ENCODE measurements around the gene MAN1B1. TPM values are rescaled to one million over a fixed set of nuclear protein-coding genes. Genes with fewer than 3 reads are reported as not detected.

The MAN1B1 gene
- polyA plus RNA-seq, 1 donor (not counting 4 experiments of a cell fraction or from before 2014, with no cell fraction given), result 34.3 TPM

DNA sequence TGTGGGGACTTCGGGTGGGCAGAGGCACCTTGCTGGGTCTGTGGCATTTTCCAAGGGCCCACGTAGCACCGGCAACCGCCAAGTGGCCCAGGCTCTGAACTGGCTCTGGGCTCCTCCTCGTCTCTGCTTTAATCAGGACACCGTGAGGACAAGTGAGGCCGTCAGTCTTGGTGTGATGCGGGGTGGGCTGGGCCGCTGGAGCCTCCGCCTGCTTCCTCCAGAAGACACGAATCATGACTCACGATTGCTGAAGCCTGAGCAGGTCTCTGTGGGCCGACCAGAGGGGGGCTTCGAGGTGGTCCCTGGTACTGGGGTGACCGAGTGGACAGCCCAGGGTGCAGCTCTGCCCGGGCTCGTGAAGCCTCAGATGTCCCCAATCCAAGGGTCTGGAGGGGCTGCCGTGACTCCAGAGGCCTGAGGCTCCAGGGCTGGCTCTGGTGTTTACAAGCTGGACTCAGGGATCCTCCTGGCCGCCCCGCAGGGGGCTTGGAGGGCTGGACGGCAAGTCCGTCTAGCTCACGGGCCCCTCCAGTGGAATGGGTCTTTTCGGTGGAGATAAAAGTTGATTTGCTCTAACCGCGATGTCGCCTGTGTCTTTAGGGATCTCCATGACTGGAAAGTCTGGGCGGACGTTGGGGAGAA is 21.9 kb downstream of the MAN1B1 start:
- H3K9ac ChIP-seq (ENCODE audit: control insufficient read depth, extremely low read depth, insufficient read depth, low read length), result no peak overlapping the region
- no peak overlapping the region for H3K4me2 ChIP-seq (ENCODE audit: control insufficient read depth, extremely low read depth, insufficient read depth, low read depth, low read length)
- H2AFZ ChIP-seq (ENCODE audit: control insufficient read depth, low read length), result no peak overlapping the region
- no peaks in the 10 kb centered on the region for H3K4me1 ChIP-seq (ENCODE audit: control insufficient read depth, extremely low read depth, insufficient read depth, low read length)
- TF ChIP-seq, protein P1, sequence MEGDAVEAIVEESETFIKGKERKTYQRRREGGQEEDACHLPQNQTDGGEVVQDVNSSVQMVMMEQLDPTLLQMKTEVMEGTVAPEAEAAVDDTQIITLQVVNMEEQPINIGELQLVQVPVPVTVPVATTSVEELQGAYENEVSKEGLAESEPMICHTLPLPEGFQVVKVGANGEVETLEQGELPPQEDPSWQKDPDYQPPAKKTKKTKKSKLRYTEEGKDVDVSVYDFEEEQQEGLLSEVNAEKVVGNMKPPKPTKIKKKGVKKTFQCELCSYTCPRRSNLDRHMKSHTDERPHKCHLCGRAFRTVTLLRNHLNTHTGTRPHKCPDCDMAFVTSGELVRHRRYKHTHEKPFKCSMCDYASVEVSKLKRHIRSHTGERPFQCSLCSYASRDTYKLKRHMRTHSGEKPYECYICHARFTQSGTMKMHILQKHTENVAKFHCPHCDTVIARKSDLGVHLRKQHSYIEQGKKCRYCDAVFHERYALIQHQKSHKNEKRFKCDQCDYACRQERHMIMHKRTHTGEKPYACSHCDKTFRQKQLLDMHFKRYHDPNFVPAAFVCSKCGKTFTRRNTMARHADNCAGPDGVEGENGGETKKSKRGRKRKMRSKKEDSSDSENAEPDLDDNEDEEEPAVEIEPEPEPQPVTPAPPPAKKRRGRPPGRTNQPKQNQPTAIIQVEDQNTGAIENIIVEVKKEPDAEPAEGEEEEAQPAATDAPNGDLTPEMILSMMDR (optimal IDR thresholded peaks at IDR 0.05 in 1 of 3, IDR thresholded peaks at IDR 0.05 in 1 of 3, conservative IDR thresholded peaks at IDR 0.05 in 1 of 3; ENCODE audit: extremely low read depth in 1 of 3, insufficient read depth in 2 of 3, low read length in 3 of 3), result no peak
- no peak for TF ChIP-seq EZH2 (IDR thresholded peaks at IDR 0.05; ENCODE audit: low read length)
- dilution Hi-C loops (cut with MboI; ENCODE audit: extremely low pct_ligation_motif_present, low sequenced_read_pairs), result no loop called here
- H3K4me3 ChIP-seq (ENCODE audit: control insufficient read depth in 2 of 3, extremely low read depth in 1 of 3, insufficient read depth in 2 of 3, low read depth in 1 of 3, low read length in 3 of 3), result no peak overlapping the region
- peaks cover 6 to 12% of the 10 kb centered on the region in 2 experiments for H3K36me3 ChIP-seq (ENCODE audit: control insufficient read depth in 2 of 2, extremely low read depth in 1 of 2, insufficient read depth in 2 of 2, low read length in 2 of 2)
- no peaks in the 10 kb centered on the region for H3K9me1 ChIP-seq (ENCODE audit: control insufficient read depth, extremely low read depth, insufficient read depth, low read length)
- H3K27ac ChIP-seq (ENCODE audit: control insufficient read depth, insufficient read depth, low read length), result no peak overlapping the region
- H3K27me3 ChIP-seq (ENCODE audit: control insufficient read depth, extremely low read depth, insufficient read depth, low read length), result no peaks in the 10 kb centered on the region
- DNase-seq (ENCODE audit: low read depth, low spot score) (no peak), FAIRE-seq (no peak)
- H3K9me3 ChIP-seq (ENCODE audit: control insufficient read depth, low read depth, low read length), result no peaks in the 10 kb centered on the region
- no peaks in the 10 kb centered on the region for H3K79me2 ChIP-seq (ENCODE audit: control insufficient read depth, insufficient read depth, low read length)
- no peaks in the 10 kb centered on the region for H4K20me1 ChIP-seq (ENCODE audit: control insufficient read depth, extremely low read depth, insufficient read depth, low read length)

DNA sequence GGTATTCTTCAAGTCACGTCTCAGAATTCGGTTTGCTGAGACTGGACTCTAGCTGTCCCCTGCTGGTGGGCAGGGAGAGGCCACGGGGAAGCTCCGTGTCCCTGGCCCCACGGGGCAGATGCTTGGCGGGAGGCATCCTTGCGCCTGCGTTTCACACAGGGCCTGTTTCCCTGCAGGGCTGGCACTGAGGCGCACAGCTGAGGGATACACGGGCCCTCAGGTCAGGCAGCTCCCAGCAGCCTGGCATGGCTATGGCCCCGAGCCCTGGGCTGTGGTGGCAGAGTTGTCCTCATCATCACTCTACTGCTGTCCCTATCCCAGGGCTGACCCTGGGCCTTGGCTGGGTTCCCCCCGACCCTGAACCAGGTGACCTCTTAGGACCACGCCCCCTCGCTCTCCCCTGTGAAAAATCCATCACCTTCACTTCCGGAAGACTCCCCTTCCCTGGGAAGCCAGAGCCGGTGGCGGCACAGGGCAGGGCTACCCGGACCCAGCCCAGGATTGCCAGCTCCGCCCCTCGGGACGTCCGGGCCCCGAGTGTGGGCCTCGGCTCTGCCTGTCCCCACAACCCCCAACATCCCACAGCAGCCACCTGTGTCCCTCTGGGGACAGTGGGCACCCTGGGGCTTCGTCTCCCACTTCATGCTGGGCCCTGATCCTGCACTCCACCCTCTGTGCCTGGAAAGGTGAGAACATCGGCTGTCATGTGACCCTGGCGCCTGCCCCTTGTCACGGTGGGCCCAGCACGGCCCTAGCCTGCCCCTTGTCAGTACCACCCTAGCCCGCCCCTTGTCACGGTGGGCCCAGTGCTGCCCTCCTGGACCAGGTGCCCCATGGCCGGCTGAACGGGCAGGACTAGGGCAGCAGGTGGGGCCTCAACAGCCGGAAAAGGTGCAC is 22.7 kb downstream of the MAN1B1 start:
- FAIRE-seq (no peak), DNase-seq (ENCODE audit: low read depth, low spot score) (no peak)
- dilution Hi-C loops (cut with MboI; ENCODE audit: extremely low pct_ligation_motif_present, low sequenced_read_pairs), result no loop called here
- H3K79me2 ChIP-seq (ENCODE audit: control insufficient read depth, insufficient read depth, low read length), result no peaks in the 10 kb centered on the region
- H3K27ac ChIP-seq (ENCODE audit: control insufficient read depth, insufficient read depth, low read length), result no peak overlapping the region
- H3K4me2 ChIP-seq (ENCODE audit: control insufficient read depth, extremely low read depth, insufficient read depth, low read depth, low read length), result no peak overlapping the region
- H3K9me3 ChIP-seq (ENCODE audit: control insufficient read depth, low read depth, low read length), result no peaks in the 10 kb centered on the region
- no peaks in the 10 kb centered on the region for H3K9me1 ChIP-seq (ENCODE audit: control insufficient read depth, extremely low read depth, insufficient read depth, low read length)
- no peak for TF ChIP-seq EZH2 (IDR thresholded peaks at IDR 0.05; ENCODE audit: low read length)
- TF ChIP-seq, protein P1 (optimal IDR thresholded peaks at IDR 0.05 in 1 of 3, IDR thresholded peaks at IDR 0.05 in 1 of 3, conservative IDR thresholded peaks at IDR 0.05 in 1 of 3; ENCODE audit: extremely low read depth in 1 of 3, insufficient read depth in 2 of 3, low read length in 3 of 3), result no peak
- H3K9ac ChIP-seq (ENCODE audit: control insufficient read depth, extremely low read depth, insufficient read depth, low read length), result no peak overlapping the region
- no peaks in the 10 kb centered on the region for H3K4me1 ChIP-seq (ENCODE audit: control insufficient read depth, extremely low read depth, insufficient read depth, low read length)
- H3K4me3 ChIP-seq (ENCODE audit: control insufficient read depth in 2 of 3, extremely low read depth in 1 of 3, insufficient read depth in 2 of 3, low read depth in 1 of 3, low read length in 3 of 3), result no peak overlapping the region
- H2AFZ ChIP-seq (ENCODE audit: control insufficient read depth, low read length), result no peak overlapping the region
- H3K27me3 ChIP-seq (ENCODE audit: control insufficient read depth, extremely low read depth, insufficient read depth, low read length), result no peaks in the 10 kb centered on the region
- no peaks in the 10 kb centered on the region for H4K20me1 ChIP-seq (ENCODE audit: control insufficient read depth, extremely low read depth, insufficient read depth, low read length)
- peaks cover 4 to 12% of the 10 kb centered on the region in 2 experiments for H3K36me3 ChIP-seq (ENCODE audit: control insufficient read depth in 2 of 2, extremely low read depth in 1 of 2, insufficient read depth in 2 of 2, low read length in 2 of 2)

All from keratinocyte (primary cell).